Fibroblast of lung (primary cell): ENCODE results near the gene DIS3L2.

Source experiments
- EZH2 ChIP-seq: IDR thresholded peaks from 2 replicates; pipeline ENCODE4 v1.5.1; 2012; ENCODE audit warnings: low read length, control low read depth, mild to moderate bottlenecking; ENCODE audit errors: missing control alignments
- TF ChIP-seq, protein P1 (sequence below), 2 donors: IDR thresholded peaks in 1 of 2; conservative IDR thresholded peaks in 1 of 2; 1 replicate in 1 of 2; 2 replicates in 1 of 2; pipeline ENCODE4 v1.5.1; 2011 to 2012; ENCODE audit warnings: low read length in 2 of 2, control low read depth in 1 of 2, inconsistent platforms in 1 of 2, low read depth in 1 of 2, mild to moderate bottlenecking in 1 of 2

DNA sequence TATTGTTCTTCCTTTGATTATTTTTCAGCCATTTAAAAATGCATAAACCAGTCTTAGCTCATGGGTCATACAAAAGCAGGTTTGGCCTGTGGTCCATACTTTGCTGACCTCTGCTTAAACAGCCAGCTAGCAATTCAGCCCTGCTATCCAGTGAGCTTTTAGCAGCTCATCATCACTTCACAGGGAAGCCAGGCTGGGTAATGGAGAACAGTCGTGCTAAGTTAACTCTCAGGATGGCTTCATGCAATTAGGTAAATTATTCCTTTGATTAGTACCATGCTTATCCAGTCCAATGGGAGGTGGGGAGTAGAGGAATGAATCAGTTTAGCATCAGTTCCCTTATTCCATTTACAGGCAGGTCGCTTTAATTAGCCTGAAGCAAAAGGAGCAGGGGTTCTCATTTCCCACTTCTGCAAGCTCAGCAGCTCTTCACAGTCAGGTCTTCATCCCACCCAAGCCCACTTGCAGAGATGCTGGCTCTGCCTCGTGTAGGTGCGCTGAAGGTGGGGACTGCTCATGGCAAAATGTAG lies 307.2 kb downstream of the DIS3L2 start:
- TF ChIP-seq EZH2 = no peak
- TF ChIP-seq, protein P1, sequence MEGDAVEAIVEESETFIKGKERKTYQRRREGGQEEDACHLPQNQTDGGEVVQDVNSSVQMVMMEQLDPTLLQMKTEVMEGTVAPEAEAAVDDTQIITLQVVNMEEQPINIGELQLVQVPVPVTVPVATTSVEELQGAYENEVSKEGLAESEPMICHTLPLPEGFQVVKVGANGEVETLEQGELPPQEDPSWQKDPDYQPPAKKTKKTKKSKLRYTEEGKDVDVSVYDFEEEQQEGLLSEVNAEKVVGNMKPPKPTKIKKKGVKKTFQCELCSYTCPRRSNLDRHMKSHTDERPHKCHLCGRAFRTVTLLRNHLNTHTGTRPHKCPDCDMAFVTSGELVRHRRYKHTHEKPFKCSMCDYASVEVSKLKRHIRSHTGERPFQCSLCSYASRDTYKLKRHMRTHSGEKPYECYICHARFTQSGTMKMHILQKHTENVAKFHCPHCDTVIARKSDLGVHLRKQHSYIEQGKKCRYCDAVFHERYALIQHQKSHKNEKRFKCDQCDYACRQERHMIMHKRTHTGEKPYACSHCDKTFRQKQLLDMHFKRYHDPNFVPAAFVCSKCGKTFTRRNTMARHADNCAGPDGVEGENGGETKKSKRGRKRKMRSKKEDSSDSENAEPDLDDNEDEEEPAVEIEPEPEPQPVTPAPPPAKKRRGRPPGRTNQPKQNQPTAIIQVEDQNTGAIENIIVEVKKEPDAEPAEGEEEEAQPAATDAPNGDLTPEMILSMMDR (conservative IDR thresholded peaks at IDR 0.05 in 1 of 2, IDR thresholded peaks at IDR 0.05 in 1 of 2; ENCODE audit: low read depth in 1 of 2, low read length in 2 of 2) = no peak
